Activated CD8-positive, alpha-beta memory T cell treated with anti-CD3 and anti-CD28 coated beads, Interleukin-2, amount 50 U/mL, for 1 hour (primary cell): ENCODE results near the gene ZNF407.

Experiments used
- DNase-seq: peaks from one replicate; pipeline ENCODE4 v3.0.0-alpha.2; 2020; ENCODE audit errors: extremely low read depth

The ZNF407 gene

DNA sequence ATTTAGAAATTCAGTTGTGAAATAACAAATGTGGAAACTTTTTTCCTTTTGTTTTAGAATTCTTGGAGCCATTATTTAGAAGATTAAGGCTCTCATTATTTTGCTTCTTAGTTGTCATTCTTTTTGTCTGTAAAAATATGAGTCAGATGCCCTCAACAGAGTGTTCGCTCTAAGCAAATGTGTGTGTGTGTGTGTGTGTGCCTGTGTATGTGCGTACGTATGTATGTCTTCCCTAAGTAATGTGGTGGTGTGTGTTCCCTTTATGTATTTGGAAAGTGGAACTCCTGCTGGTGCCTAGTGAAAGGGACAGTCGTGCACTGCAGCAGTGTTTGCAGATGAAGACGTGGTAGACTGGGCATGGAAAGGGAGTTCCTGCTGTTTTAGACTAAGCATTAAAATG is 27.5 kb downstream of the ZNF407 start:
- DNase-seq, result no peak

GRCh38 chr18:74626049-74626874 is 28.6 kb downstream of the ZNF407 start:
- no peak for DNase-seq

DNA sequence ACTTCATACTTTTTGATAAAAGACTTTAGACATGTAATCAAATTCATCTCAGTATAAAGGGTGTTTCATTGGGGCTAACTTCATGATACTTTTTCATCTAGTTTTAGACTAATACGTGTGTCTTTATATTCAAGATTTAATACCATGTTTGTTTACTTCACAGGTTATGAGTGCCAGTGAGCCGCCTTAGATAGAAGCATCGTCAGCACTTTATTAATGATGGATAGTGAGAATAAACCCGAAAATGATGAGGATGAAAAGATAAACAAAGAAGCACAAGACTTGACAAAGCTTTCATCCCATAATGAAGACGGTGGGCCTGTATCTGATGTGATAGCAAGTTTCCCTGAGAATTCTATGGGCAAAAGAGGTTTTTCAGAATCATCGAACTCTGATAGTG is 33.1 kb downstream of the ZNF407 start:
- no peak for DNase-seq

- no peak for DNase-seq
Measured at GRCh38 chr18:74631212-74631611, 33.5 kb downstream of the ZNF407 start.

GRCh38 chr18:74631623-74632350 is 34.1 kb downstream of the ZNF407 start:
- DNase-seq, result no peak

- no peak for DNase-seq
Measured at GRCh38 chr18:74632351-74632679, 34.6 kb downstream of the ZNF407 start.

DNA sequence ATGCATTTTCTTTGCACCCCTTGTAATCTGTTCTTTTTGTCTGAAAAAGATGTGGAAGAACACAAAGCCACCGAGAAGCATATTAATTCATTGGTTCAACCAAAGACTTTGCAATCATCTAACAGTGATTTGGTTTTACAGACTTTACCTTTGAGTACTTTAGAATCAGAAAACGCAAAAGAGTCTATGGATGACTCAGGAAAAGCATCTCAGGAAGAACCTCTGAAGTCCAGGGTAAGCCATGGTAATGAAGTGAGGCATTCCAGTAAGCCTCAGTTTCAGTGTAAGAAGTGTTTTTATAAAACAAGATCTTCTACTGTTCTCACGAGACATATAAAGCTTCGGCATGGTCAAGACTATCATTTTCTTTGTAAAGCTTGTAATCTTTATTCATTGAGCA is 35.2 kb downstream of the ZNF407 start:
- DNase-seq, result no peak

DNA sequence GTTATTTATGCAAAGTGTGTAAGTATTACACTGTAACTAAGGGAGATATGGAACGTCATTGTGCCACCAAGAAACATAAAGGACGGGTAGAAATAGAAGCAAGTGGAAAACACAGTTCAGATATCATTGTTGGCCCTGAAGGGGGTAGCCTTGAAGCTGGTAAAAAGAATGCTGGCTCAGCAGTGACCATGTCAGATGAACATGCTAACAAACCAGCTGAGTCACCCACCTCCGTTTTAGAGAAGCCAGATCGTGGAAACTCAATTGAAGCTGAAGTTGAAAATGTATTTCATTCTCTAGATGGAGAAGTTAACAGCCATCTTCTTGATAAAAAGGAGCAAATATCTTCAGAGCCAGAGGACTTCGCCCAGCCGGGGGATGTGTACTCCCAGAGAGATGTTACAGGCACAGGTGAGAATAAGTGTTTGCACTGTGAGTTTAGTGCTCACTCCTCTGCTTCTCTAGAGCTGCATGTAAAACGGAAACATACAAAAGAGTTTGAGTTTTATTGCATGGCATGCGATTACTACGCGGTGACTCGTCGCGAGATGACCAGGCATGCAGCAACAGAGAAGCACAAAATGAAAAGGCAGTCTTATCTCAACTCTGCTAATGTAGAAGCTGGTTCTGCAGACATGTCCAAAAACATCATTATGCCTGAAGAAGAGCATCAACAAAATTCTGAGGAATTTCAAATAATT is 36.1 kb downstream of the ZNF407 start:
- DNase-seq, result no peak

GRCh38 chr18:74635224-74635975 is 37.7 kb downstream of the ZNF407 start:
- no peak for DNase-seq

DNA sequence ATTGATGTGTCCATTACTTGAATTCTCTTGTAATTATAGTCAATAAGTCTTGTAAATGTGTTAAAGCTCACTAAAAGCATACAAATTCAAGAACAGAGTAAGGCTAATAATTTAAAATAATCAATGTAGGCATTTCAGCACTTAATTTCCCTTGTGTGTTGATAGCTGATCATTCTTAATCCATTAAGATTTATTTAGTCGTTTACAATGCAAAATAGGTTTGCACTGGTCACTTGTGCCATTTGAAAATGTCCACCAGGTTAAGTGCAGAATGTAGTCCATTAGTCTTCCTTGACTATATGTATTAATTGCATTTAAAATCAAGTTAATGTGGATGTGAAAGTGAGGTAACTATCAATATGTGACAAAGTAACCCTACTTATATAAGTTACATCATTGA is 39.4 kb downstream of the ZNF407 start:
- no peak for DNase-seq

- DNase-seq, result no peak
Measured at GRCh38 chr18:74638210-74638609, 40.5 kb downstream of the ZNF407 start.

- no peak for DNase-seq
Measured at GRCh38 chr18:74644713-74645112, 47.0 kb downstream of the ZNF407 start.

DNA sequence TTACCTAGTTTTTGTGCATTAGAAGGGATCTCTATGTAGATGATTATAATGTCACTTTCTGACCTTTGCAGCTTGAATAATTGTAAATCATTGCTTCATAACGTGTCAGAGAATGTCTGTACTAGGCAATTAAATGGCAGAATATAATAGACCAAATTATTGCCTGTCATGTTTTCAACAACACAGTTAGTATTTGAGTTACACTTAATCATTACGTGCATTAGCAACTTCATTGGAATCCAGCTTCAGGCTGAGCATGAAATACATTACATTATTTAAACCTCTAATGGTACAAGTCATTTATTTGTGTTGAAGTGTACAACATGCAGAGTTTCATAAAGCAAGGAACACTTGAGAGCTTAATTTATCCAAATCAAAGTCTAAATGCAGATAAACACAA is 48.0 kb downstream of the ZNF407 start:
- no peak for DNase-seq

GRCh38 chr18:74651327-74652128 is 53.9 kb downstream of the ZNF407 start:
- DNase-seq, result no peak

- DNase-seq, result no peak
Measured at GRCh38 chr18:74652392-74652988, 54.8 kb downstream of the ZNF407 start.

GRCh38 chr18:74654638-74655037 is 57.0 kb downstream of the ZNF407 start:
- DNase-seq, result no peak

DNA sequence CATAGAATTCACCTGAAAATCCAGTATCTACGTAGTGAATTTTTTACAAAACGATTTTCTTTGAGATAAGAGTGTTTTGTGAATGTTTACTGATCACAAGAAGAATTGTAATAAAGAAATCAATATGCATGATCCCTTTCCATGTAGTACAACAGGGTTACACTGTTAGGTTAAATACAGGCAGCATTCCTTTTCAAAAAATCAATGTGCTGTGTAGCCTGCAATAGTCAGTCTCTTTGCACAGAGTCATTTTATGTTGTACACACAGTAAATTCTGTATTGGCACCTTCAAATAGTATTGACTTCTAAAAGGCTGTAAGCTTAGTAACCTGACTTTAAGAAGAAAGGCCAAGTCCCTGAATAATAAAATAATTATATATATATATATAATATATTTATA is 63.3 kb downstream of the ZNF407 start:
- no peak for DNase-seq

DNA sequence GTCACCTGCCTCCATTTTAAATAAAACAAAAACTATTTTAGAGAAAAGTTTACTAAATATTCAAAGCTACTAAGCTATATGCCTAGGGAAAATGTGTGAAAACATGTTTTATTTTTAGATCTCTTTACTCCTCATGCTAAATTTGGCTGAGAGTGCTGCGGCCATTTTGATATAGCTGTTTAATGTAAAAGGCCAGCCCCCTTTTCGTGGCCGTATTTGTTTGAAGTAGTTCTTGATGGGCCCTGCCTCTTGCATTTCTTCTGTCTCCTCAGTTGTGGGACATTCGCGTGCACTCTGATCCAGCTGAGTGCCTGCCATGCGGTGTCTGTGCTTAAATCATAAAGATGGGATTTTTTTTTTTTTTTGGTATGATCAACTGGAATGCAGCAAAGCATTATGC is 64.0 kb downstream of the ZNF407 start:
- DNase-seq, result no peak

DNA sequence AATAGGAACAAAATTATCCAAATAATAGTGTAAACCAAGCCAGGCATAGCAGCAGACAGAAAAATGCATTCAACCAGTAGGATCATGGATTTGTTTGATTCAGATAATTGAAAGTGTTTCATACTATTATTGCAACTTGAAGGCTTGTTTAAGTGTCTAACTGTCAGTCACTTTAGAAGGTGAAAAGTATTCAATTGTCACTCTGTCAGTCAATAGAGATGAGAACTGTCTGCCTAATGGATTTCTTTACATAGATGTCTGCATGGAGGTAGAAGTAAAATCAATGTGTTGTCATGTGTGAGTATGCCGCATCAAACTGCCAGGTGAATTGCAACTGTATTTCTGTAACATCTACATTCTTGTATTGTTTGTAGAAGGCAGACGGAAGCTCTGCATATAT is 65.0 kb downstream of the ZNF407 start:
- DNase-seq, result no peak

- DNase-seq, result no peak
Measured at GRCh38 chr18:74665346-74665745, 67.7 kb downstream of the ZNF407 start.

- DNase-seq, result no peak
Measured at GRCh38 chr18:74665905-74666304, 68.2 kb downstream of the ZNF407 start.
